IMR-90 (cell line): Measurements from ENCODE around the gene FXYD6. TPM values are rescaled to one million over a fixed set of nuclear protein-coding genes. Genes with fewer than 3 reads are reported as not detected.

Experiments used
- ATAC-seq: fragments of 200-7000 bp; cut with Tn5 transposase; 2 replicates; pipeline ENCODE4 v1.9.1; 2020; ENCODE audit warnings: low read depth, mild to moderate bottlenecking, moderate library complexity
- BruUV-seq: library from RNA; stranded (reverse); fragments of 400-500 nt; replicated peaks from 2 replicates; lab custom pipeline; 2021; lab: Mats Ljungman, UMichigan
- CTCF ChIA-PET: fragments of 300-600 bp; formaldehyde crosslinking; extraction: SDS; loops from one replicate; lab custom pipeline; 2021; ENCODE audit warnings: antibody characterized with exemption; lab: Yijun Ruan, JAX
- POLR2A ChIA-PET: fragments of 300-600 bp; sonication (Branson Sonifier 250); formaldehyde crosslinking; loops from one replicate; lab custom pipeline; 2022; ENCODE audit warnings: antibody characterized with exemption; ENCODE audit not compliant: unreplicated experiment; lab: Charles Lee
- DNase-seq: peaks from one replicate; pipeline ENCODE4 v3.0.0; 2013
- H2AFZ ChIP-seq: replicated peaks from 2 replicates; pipeline ENCODE3; 2013; ENCODE audit warnings: low read length, mild to moderate bottlenecking; ENCODE audit not compliant: poor library complexity
- H2AK5ac ChIP-seq: 2 replicates; pipeline ENCODE4 v1.6.1; 2013; ENCODE audit warnings: low read depth, low read length, inconsistent platforms
- H2AK9ac ChIP-seq: replicated peaks from 2 replicates; pipeline ENCODE3; 2013; ENCODE audit warnings: mild to moderate bottlenecking, low read depth, low read length, moderate library complexity; ENCODE audit not compliant: poor library complexity
- H2BK120ac ChIP-seq: 2 replicates; pipeline ENCODE4 v1.6.1; 2013; ENCODE audit warnings: low read depth, low read length, inconsistent platforms
- H2BK15ac ChIP-seq: 3 replicates; pipeline ENCODE4 v1.6.1; 2013; ENCODE audit warnings: low read depth, low read length, inconsistent platforms
- H2BK20ac ChIP-seq: 2 replicates; pipeline ENCODE4 v1.6.1; 2013; ENCODE audit warnings: low read depth, mild to moderate bottlenecking, inconsistent platforms, low read length, moderate library complexity
- H2BK5ac ChIP-seq: 2 replicates; pipeline ENCODE4 v1.6.1; 2013; ENCODE audit warnings: mild to moderate bottlenecking, low read depth, low read length, inconsistent platforms; ENCODE audit not compliant: poor library complexity, severe bottlenecking
- H3K14ac ChIP-seq: replicated peaks from 2 replicates; pipeline ENCODE4 v1.6.1; 2013; ENCODE audit warnings: low read depth, low read length, inconsistent platforms
- H3K18ac ChIP-seq: 2 replicates; pipeline ENCODE4 v1.6.1; 2013; ENCODE audit warnings: low read depth, low read length, control low read depth
- H3K23ac ChIP-seq: 2 replicates; pipeline ENCODE4 v1.6.1; 2013; ENCODE audit warnings: low read depth, low read length, inconsistent platforms
- H3K27ac ChIP-seq: 2 replicates; pipeline ENCODE4 v1.5.1; 2013; ENCODE audit warnings: mild to moderate bottlenecking, control low read depth, low read length; ENCODE audit not compliant: insufficient read depth
- H3K27me3 ChIP-seq: 2 replicates; pipeline ENCODE4 v1.6.1; 2013; ENCODE audit warnings: low read length; ENCODE audit not compliant: control insufficient read depth, insufficient read depth
- H3K36me3 ChIP-seq: 2 replicates; pipeline ENCODE4 v1.6.1; 2013; ENCODE audit warnings: low read length, mixed read lengths; ENCODE audit not compliant: control insufficient read depth, insufficient read depth
- H3K4ac ChIP-seq: 2 replicates; pipeline ENCODE4 v1.6.1; 2013; ENCODE audit warnings: low read depth, low read length, inconsistent platforms
- H3K4me1 ChIP-seq: 2 replicates; pipeline ENCODE4 v1.6.1; 2013; ENCODE audit warnings: low read length, mixed read lengths; ENCODE audit not compliant: control insufficient read depth, insufficient read depth
- H3K4me2 ChIP-seq: 2 replicates; pipeline ENCODE4 v1.6.1; 2013; ENCODE audit warnings: low read depth, mild to moderate bottlenecking, control low read depth, low read length, moderate library complexity
- H3K4me3 ChIP-seq: 2 replicates; pipeline ENCODE4 v1.5.1; 2013; ENCODE audit warnings: low read depth, mild to moderate bottlenecking, control low read depth, low read length, moderate library complexity; ENCODE audit not compliant: insufficient read depth
- H3K56ac ChIP-seq: 2 replicates; pipeline ENCODE4 v1.6.1; 2013; ENCODE audit warnings: low read length, inconsistent platforms; ENCODE audit not compliant: insufficient read depth; ENCODE audit errors: extremely low read depth
- H3K79me1 ChIP-seq, 2 experiments: 2 replicates each; pipeline ENCODE4 v1.6.1; 2013; ENCODE audit warnings: low read length in 2 of 2, inconsistent platforms in 1 of 2, low read depth in 1 of 2
- H3K9ac ChIP-seq: 2 replicates; pipeline ENCODE4 v1.6.1; 2013; ENCODE audit warnings: low read depth, low read length, control low read depth
- H3K9me1 ChIP-seq: 2 replicates; pipeline ENCODE4 v1.6.1; 2013; ENCODE audit warnings: low read length, inconsistent platforms; ENCODE audit not compliant: insufficient read depth
- H3K9me3 ChIP-seq: 2 replicates; pipeline ENCODE4 v1.6.1; 2013; ENCODE audit warnings: low read length; ENCODE audit not compliant: control insufficient read depth, insufficient read depth
- H4K20me1 ChIP-seq: 2 replicates; pipeline ENCODE4 v1.6.1; 2013; ENCODE audit warnings: low read length, inconsistent platforms; ENCODE audit not compliant: insufficient read depth
- H4K5ac ChIP-seq: 2 replicates; pipeline ENCODE4 v1.6.1; 2013; ENCODE audit warnings: mild to moderate bottlenecking, low read depth, low read length, control low read depth
- H4K8ac ChIP-seq, 2 experiments: 2 replicates each; pipeline ENCODE4 v1.6.1; 2013; ENCODE audit warnings: low read depth in 2 of 2, low read length in 2 of 2, control low read depth in 1 of 2, inconsistent platforms in 1 of 2
- H4K91ac ChIP-seq: 2 replicates; pipeline ENCODE4 v1.6.1; 2013; ENCODE audit warnings: low read depth, low read length, inconsistent platforms; ENCODE audit not compliant: insufficient read depth
- BHLHE40 ChIP-seq: fragments of 150-350 bp; IDR thresholded peaks from 2 replicates; pipeline ENCODE4 v1.6.1; 2016; ENCODE audit warnings: mild to moderate bottlenecking, low read depth, low read length
- CHD1 ChIP-seq: IDR thresholded peaks from 2 replicates; pipeline ENCODE4 v1.6.1; 2012; ENCODE audit warnings: low read depth, low read length, improper control_type of control experiment
- MAZ ChIP-seq: IDR thresholded peaks from 2 replicates; pipeline ENCODE4 v1.6.1; 2012; ENCODE audit warnings: low read depth, mild to moderate bottlenecking, low read length, improper control_type of control experiment, moderate library complexity, borderline replicate concordance
- MXI1 ChIP-seq: IDR thresholded peaks from 2 replicates; pipeline ENCODE4 v1.6.1; 2012; ENCODE audit warnings: low read depth, mild to moderate bottlenecking, low read length, moderate library complexity, borderline replicate concordance
- RAD21 ChIP-seq: IDR thresholded peaks from 2 replicates; pipeline ENCODE4 v1.6.1; 2012; ENCODE audit warnings: low read length, improper control_type of control experiment
- RCOR1 ChIP-seq: IDR thresholded peaks from 2 replicates; pipeline ENCODE4 v1.6.1; 2012; ENCODE audit warnings: mild to moderate bottlenecking, low read length, improper control_type of control experiment; ENCODE audit not compliant: insufficient replicate concordance
- RFX5 ChIP-seq: IDR thresholded peaks from 2 replicates; pipeline ENCODE4 v1.8.0; 2012; ENCODE audit warnings: low read depth, mild to moderate bottlenecking, low read length, moderate library complexity
- WGBS, 2 experiments: methylation state at CpG; one replicate each; pipeline versions ENCODE4 v1.1.5 to v1.1.7; 2013; ENCODE audit warnings: missing lambda C conversion rate in 2 of 2; ENCODE audit not compliant: insufficient read length in 1 of 2; ENCODE audit errors: extremely low coverage in 2 of 2; 5-methylcytosine and 5-hydroxymethylcytosine counted together
- dilution Hi-C: fragments of 300-500 bp; cut with HindIII; formaldehyde crosslinking; loops from one replicate; pipeline ENCODE4 v1.14.3; 2018; ENCODE audit warnings: low sequenced_read_pairs; ENCODE audit not compliant: unreplicated experiment
- in situ Hi-C: fragments of 300-500 bp; cut with MboI; formaldehyde crosslinking; loops from 3 replicates; pipeline ENCODE4 v1.14.3; 2019; ENCODE audit warnings: low sequenced_read_pairs, inconsistent platforms, mixed read lengths
- intact Hi-C: fragments of 100-400 bp; cut with micrococcal nuclease; formaldehyde crosslinking; loops from 2 replicates; pipeline ENCODE4 v1.10.0; 2022
- polyA plus RNA-seq, 3 experiments: library from polyadenylated mRNA; depleted of rRNA; stranded (reverse); fragments of >200 nt; gene quantifications; 2 replicates each; pipeline ENCODE4 v1.2.3, GENCODE V29; 2012; ENCODE audit warnings: low replicate concordance in 1 of 3
- total RNA-seq: library from RNA; depleted of rRNA; stranded (reverse); fragments of >200 nt; gene quantifications from 2 replicates; pipeline ENCODE4 v1.2.3, GENCODE V29; 2012
- TF ChIP-seq, protein P1 (sequence below): fragments of 150-350 bp; IDR thresholded peaks from 2 replicates; pipeline ENCODE4 v1.6.1; 2017; ENCODE audit warnings: mild to moderate bottlenecking, antibody characterized with exemption, low read length, low read depth

The FXYD6 gene
- total and polyA plus RNA-seq, 2 of the 4 experiments (the other 2 are of a cell fraction), result 0.32 TPM; not detected in 1

- no peak overlapping the region for H2BK5ac ChIP-seq
- H3K9ac ChIP-seq, result no peak overlapping the region
- no peaks in the 10 kb centered on the region for H3K9me1 ChIP-seq
- H3K9me3 ChIP-seq, result no peaks in the 10 kb centered on the region
- no peaks in the 10 kb centered on the region for H3K79me1 ChIP-seq
- ChIA-PET CTCF (no interaction called here), POLR2A (no interaction called here)
- H3K36me3 ChIP-seq, result no peaks in the 10 kb centered on the region
- peaks cover 6% of the 10 kb centered on the region for H3K27me3 ChIP-seq
- H2AK5ac ChIP-seq, result no peak overlapping the region
- H2AK9ac ChIP-seq, result no peak overlapping the region
- H2BK120ac ChIP-seq, result no peak overlapping the region
- H2BK15ac ChIP-seq, result no peak overlapping the region
- BruUV-seq, result no TSS peak
- H3K56ac ChIP-seq, result no peak overlapping the region
- intact Hi-C loops (no loop called here), in situ Hi-C loops (no loop called here), dilution Hi-C loops (no loop called here)
- H3K27ac ChIP-seq, result no peak overlapping the region
- H3K18ac ChIP-seq, result no peak overlapping the region
- H4K5ac ChIP-seq, result no peak overlapping the region
- H3K4ac ChIP-seq, result no peak overlapping the region
- no peaks in the 10 kb centered on the region for H3K4me1 ChIP-seq
- no peak overlapping the region for H2BK20ac ChIP-seq
- no peak overlapping the region for H2AFZ ChIP-seq
- DNase-seq, result no peak
- H3K14ac ChIP-seq, result no peak overlapping the region
- no peak for ATAC-seq
- 7% methylated on average over 4 of the region's 11 CpGs; no CpG with 5 or more reads in 1 of the 2 experiments for WGBS, 2 experiments
- H3K4me3 ChIP-seq, result no peak overlapping the region
- no peak overlapping the region for H4K91ac ChIP-seq
- TF ChIP-seq, protein P1, sequence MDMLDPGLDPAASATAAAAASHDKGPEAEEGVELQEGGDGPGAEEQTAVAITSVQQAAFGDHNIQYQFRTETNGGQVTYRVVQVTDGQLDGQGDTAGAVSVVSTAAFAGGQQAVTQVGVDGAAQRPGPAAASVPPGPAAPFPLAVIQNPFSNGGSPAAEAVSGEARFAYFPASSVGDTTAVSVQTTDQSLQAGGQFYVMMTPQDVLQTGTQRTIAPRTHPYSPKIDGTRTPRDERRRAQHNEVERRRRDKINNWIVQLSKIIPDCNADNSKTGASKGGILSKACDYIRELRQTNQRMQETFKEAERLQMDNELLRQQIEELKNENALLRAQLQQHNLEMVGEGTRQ, result no peak
- TF ChIP-seq CHD1, result no peak
- TF ChIP-seq RAD21, result no peak
- no peak for TF ChIP-seq RCOR1
- TF ChIP-seq BHLHE40, result no peak
- TF ChIP-seq MAZ, result no peak
- TF ChIP-seq MXI1, result no peak
- no peak for TF ChIP-seq RFX5
- H3K23ac ChIP-seq, result no peak overlapping the region
- H3K4me2 ChIP-seq, result no peak overlapping the region; the same call in 1 of the 2 replicates
- H4K8ac ChIP-seq, result no peak overlapping the region
- H4K20me1 ChIP-seq, result no peaks in the 10 kb centered on the region
Measured at GRCh38 chr11:117885777-117886176, 9.3 kb upstream of the FXYD6 start.
